C4-2B (cell line): Measurements from ENCODE around the gene ACAD11.

Experiments used
- CTCF ChIP-seq: fragments of 450-650 bp; conservative IDR thresholded peaks from 2 replicates; pipeline ENCODE4 v1.5.1; 2017; ENCODE audit warnings: mild to moderate bottlenecking
- ZFX ChIP-seq: fragments of 450-650 bp; IDR thresholded peaks from 2 replicates; pipeline ENCODE4 v1.6.1; 2017

GRCh38 chr3:132655471-132655870, 4.1 kb downstream of the ACAD11 start:
- TF ChIP-seq CTCF (no peak), ZFX (no peak)
